HL-60 (cell line): Measurements from ENCODE around the gene HNRNPF.

Source experiments
- CTCF ChIP-seq: IDR thresholded peaks from one replicate; pipeline ENCODE4 v1.5.1; 2011; ENCODE audit warnings: low read length, control low read depth, inconsistent platforms; ENCODE audit not compliant: insufficient read depth
- GABPA ChIP-seq: IDR thresholded peaks from 2 replicates; pipeline ENCODE4 v1.6.1; 2012; ENCODE audit warnings: low read depth
- POLR2AphosphoS5 ChIP-seq: IDR thresholded peaks from 2 replicates; pipeline ENCODE4 v1.6.1; 2012; ENCODE audit warnings: low read depth
- REST ChIP-seq: IDR thresholded peaks from 2 replicates; pipeline ENCODE4 v1.6.1; 2012; ENCODE audit warnings: low read depth; ENCODE audit not compliant: insufficient replicate concordance
- SPI1 ChIP-seq: IDR thresholded peaks from 2 replicates; pipeline ENCODE4 v1.6.1; 2012; ENCODE audit warnings: low read depth, mild to moderate bottlenecking, borderline replicate concordance

DNA sequence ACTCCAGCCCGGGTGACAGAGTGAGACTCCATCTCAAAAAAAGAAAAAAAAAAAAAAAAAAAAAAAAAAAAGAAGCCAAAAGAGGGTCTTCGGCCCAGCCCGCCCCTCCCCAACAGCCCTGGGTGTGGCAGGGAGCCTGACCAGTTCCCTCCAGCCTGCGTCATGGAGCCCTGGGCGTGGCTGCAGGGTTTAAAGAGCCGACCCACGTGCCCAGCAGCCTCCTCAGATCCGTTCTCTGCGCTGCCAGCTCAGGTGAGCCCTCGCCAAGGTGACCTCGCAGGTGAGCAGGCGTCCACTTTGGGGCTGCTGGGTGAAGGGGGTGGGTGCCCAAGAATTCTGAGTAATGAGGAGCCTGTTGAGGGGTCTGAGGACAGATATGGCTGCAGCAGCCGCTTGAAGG, 37.6 kb downstream of the HNRNPF start, which contains the start of gene FXYD4:
- no peak for TF ChIP-seq CTCF
- TF ChIP-seq GABPA, result no peak
- TF ChIP-seq REST, result no peak
- no peak for TF ChIP-seq POLR2AphosphoS5
- TF ChIP-seq SPI1, result no peak
